Esophagus (tissue), 2 donors: ENCODE results near the gene DYRK2. TPM values are rescaled to one million over a fixed set of nuclear protein-coding genes. Genes with fewer than 3 reads are reported as not detected.

ENCODE experiments used
- H3K27ac ChIP-seq, 2 donors: one replicate each; pipeline ENCODE4 v1.5.1; 2013; ENCODE audit warnings: low read depth in 2 of 2, mild to moderate bottlenecking in 2 of 2, inconsistent platforms in 1 of 2, low read length in 1 of 2, moderate library complexity in 1 of 2
- H3K27me3 ChIP-seq, 2 donors: one replicate each; pipeline ENCODE4 v1.6.1; 2013; ENCODE audit warnings: low read length in 2 of 2, control low read depth in 1 of 2, mild to moderate bottlenecking in 1 of 2; ENCODE audit not compliant: insufficient read depth in 2 of 2, control insufficient read depth in 1 of 2
- H3K36me3 ChIP-seq, 2 donors: one replicate each; pipeline ENCODE4 v1.6.1; 2013; ENCODE audit warnings: low read length in 1 of 2; ENCODE audit not compliant: control insufficient read depth in 2 of 2, insufficient read depth in 2 of 2
- H3K4me1 ChIP-seq, 2 donors: one replicate each; pipeline ENCODE4 v1.6.1; 2013; ENCODE audit warnings: low read length in 1 of 2; ENCODE audit not compliant: control insufficient read depth in 2 of 2, insufficient read depth in 2 of 2
- H3K4me3 ChIP-seq, 2 donors: one replicate each; pipeline ENCODE4 v1.5.1; 2013; ENCODE audit warnings: low read length in 2 of 2, mild to moderate bottlenecking in 2 of 2, low read depth in 1 of 2, moderate library complexity in 1 of 2
- H3K9me3 ChIP-seq, 2 donors: one replicate each; pipeline ENCODE4 v1.6.1; 2013; ENCODE audit warnings: mild to moderate bottlenecking in 2 of 2, low read depth in 1 of 2, low read length in 1 of 2, moderate library complexity in 1 of 2; ENCODE audit not compliant: control insufficient read depth in 2 of 2, insufficient read depth in 1 of 2
- WGBS, 2 donors: extraction: QIAGEN DNeasy Blood & Tissue Kit; methylation state at CpG; one replicate each; pipeline ENCODE4 v1.1.7; 2013; 5-methylcytosine and 5-hydroxymethylcytosine counted together
- polyA plus RNA-seq, 2 donors: library from polyadenylated mRNA; stranded (reverse); fragments of 200-250 nt; gene quantifications; one replicate each; pipeline ENCODE4 v1.2.3, GENCODE V29; 2013
- donor health status: healthy with polysubstance abuse.
- donor health status: Bipolar disorder and iron deficiency.

DYRK2 gene
- polyA plus RNA-seq: 1 to 10 TPM; 3.2 to 6.2 TPM

- Histone ChIP-seq H3K36me3 (no peaks in the 10 kb centered on the region), H3K4me1 (peaks cover 0 to 3% of the 10 kb centered on the region in 2 donors), H3K4me3 (peak within 1 kb of the TSS; percentile 93 to 99), H3K27me3 (no peaks in the 10 kb centered on the region), H3K27ac (peak within 1 kb of the TSS; percentile 93 to 96), H3K9me3 (no peaks in the 10 kb centered on the region)
- WGBS, 2 donors: 1% methylated on average over 60 to 106 of the region's 109 CpGs
Measured at GRCh38 chr12:67648521-67649260, at the start of gene DYRK2. Gene DYRK2, plus strand, starts transcription at chr12:67648745. Its CDS starts 389 bp downstream, at chr12:67649134.

DNA sequence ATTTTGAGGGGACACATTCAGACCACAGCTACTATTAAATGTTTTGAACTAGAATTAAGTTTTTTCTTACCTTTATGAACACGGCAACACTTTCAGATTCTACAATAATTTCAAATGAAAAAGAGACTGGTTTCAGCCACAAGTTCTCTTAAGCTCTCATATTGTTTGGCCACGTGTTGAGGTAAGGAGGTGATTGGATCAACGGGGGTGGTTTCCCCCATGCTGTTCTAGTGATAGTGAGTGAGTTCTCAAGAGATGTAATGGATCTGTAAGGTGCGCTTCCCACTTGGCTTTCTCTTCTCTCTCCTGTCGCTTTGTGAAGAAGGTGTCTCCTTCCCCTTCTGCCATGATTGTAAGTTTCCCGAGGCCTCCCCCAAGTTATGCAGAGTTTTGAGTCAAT is 48.9 kb upstream of the DYRK2 start:
- Histone ChIP-seq H3K27ac (no peak overlapping the region), H3K9me3 (no peaks in the 10 kb centered on the region), H3K36me3 (no peaks in the 10 kb centered on the region), H3K27me3 (no peaks in the 10 kb centered on the region), H3K4me1 (no peaks in the 10 kb centered on the region), H3K4me3 (no peak overlapping the region)
- 83 to 91% methylated on average over 6 of the region's 6 CpGs for WGBS, 2 donors

DNA sequence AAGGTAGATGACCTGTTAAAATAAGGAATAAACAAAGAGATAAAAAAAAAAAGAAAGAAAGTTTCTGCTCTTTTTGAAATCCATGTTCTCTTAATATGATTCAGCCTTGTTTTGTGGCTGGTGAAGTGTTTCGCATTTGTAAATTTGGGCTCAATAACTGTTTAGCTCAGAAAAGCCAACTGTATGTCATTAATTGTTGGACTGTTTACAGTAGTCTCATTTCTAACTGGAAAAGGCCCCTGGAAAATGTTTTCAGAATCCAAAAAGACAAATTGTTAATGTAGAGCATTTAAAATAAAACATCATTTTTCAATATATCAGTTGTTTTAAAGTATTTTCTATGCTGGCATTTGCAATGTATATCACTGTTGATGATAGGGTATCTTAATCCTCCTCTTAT is 47.4 kb upstream of the DYRK2 start:
- H3K36me3 ChIP-seq: no peaks in the 10 kb centered on the region
- H3K27me3 ChIP-seq: no peaks in the 10 kb centered on the region
- no peak overlapping the region for H3K4me3 ChIP-seq
- 75 to 81% methylated on average over 1 of the region's 1 CpG for WGBS, 2 donors
- H3K27ac ChIP-seq: no peak overlapping the region
- H3K9me3 ChIP-seq: no peaks in the 10 kb centered on the region
- H3K4me1 ChIP-seq: no peaks in the 10 kb centered on the region

DNA sequence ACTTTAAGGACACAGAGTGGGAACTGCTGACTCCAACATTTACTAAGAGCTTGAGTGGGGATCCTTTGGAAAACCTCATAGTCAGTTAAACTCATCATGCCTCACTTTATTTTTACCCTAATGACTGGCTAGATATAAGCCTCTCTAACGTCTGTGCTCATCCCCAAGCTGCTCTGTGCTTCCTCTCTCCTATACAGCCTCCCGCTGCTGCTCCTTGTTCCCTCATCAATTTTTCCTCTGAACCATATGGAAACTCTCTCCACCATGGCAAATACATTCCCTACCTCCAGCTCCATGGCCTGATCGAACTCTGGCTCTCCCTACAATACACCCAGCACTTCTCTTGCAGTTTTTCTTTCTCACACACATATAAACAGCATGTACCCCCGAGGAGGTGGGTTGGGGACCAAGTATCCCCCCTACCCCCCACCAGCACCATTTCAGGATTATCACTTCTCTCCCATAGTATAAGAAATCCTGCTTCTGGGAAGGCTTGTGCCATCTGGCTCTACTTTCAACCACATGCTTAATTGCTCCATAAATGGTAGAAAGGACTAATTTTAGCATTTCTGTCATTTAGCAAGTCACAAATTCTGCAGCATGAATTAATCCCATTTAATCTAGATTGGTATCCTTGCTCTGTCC is 39.2 kb upstream of the DYRK2 start:
- H3K27me3 ChIP-seq: no peaks in the 10 kb centered on the region
- no peaks in the 10 kb centered on the region for H3K9me3 ChIP-seq
- H3K4me3 ChIP-seq: no peak overlapping the region
- 81 to 87% methylated on average over 4 of the region's 4 CpGs for whole genome bisulfite sequencing, 2 donors
- no peaks in the 10 kb centered on the region for H3K36me3 ChIP-seq
- H3K27ac ChIP-seq: no peak overlapping the region
- no peaks in the 10 kb centered on the region for H3K4me1 ChIP-seq

- H3K27ac ChIP-seq: no peak overlapping the region
- no peak overlapping the region for H3K4me3 ChIP-seq
- no peaks in the 10 kb centered on the region for H3K27me3 ChIP-seq
- H3K4me1 ChIP-seq: no peaks in the 10 kb centered on the region
- WGBS, 2 donors: 60 to 61% methylated on average over 3 of the region's 3 CpGs
- no peaks in the 10 kb centered on the region for H3K36me3 ChIP-seq
- no peaks in the 10 kb centered on the region for H3K9me3 ChIP-seq
Measured at GRCh38 chr12:67613040-67613439, 35.5 kb upstream of the DYRK2 start.

- WGBS, 2 donors: 90 to 94% methylated on average over 3 of the region's 3 CpGs
- no peaks in the 10 kb centered on the region for H3K9me3 ChIP-seq
- no peak overlapping the region for H3K4me3 ChIP-seq
- H3K27me3 ChIP-seq: no peaks in the 10 kb centered on the region
- H3K27ac ChIP-seq: no peak overlapping the region
- no peaks in the 10 kb centered on the region for H3K4me1 ChIP-seq
- H3K36me3 ChIP-seq: no peaks in the 10 kb centered on the region
Measured at GRCh38 chr12:67617629-67618028, 30.9 kb upstream of the DYRK2 start.

DNA sequence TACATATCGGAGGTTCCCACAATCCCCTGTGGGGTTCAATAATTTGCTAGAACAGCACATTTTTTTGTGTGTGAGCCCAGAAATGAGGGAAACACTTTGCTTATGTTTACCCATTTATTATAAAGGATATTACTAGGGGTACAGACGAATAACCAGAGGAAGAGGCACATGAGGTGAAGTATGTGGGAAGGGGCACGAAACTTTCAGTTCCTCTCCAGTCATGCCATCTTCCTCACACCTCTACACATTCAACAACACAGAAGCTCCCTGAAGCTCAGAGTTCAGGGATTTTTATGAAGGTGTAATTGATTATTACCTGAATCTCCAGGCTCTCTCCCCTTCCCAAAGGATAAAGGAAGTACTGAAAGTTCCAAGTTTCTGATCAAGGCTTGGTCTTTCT is 30.2 kb upstream of the DYRK2 start:
- H3K9me3 ChIP-seq: no peaks in the 10 kb centered on the region
- H3K4me1 ChIP-seq: no peaks in the 10 kb centered on the region
- WGBS, 2 donors: 89 to 97% methylated on average over 3 of the region's 3 CpGs
- no peaks in the 10 kb centered on the region for H3K27me3 ChIP-seq
- H3K36me3 ChIP-seq: no peaks in the 10 kb centered on the region
- H3K4me3 ChIP-seq: no peak overlapping the region
- no peak overlapping the region for H3K27ac ChIP-seq

GRCh38 chr12:67621112-67621511 is 27.4 kb upstream of the DYRK2 start:
- Histone ChIP-seq H3K27me3 (no peaks in the 10 kb centered on the region), H3K36me3 (no peaks in the 10 kb centered on the region), H3K4me3 (no peak overlapping the region), H3K9me3 (no peaks in the 10 kb centered on the region), H3K27ac (no peak overlapping the region), H3K4me1 (no peaks in the 10 kb centered on the region)
- WGBS, 2 donors: 95 to 100% methylated on average over 1 of the region's 1 CpG

- H3K27ac ChIP-seq: no peak overlapping the region
- H3K4me1 ChIP-seq: no peaks in the 10 kb centered on the region
- no peak overlapping the region for H3K4me3 ChIP-seq
- WGBS, 2 donors: 95 to 96% methylated on average over 4 of the region's 4 CpGs
- no peaks in the 10 kb centered on the region for H3K36me3 ChIP-seq
- H3K9me3 ChIP-seq: no peaks in the 10 kb centered on the region
- no peaks in the 10 kb centered on the region for H3K27me3 ChIP-seq
Measured at GRCh38 chr12:67621926-67622325, 26.6 kb upstream of the DYRK2 start.

DNA sequence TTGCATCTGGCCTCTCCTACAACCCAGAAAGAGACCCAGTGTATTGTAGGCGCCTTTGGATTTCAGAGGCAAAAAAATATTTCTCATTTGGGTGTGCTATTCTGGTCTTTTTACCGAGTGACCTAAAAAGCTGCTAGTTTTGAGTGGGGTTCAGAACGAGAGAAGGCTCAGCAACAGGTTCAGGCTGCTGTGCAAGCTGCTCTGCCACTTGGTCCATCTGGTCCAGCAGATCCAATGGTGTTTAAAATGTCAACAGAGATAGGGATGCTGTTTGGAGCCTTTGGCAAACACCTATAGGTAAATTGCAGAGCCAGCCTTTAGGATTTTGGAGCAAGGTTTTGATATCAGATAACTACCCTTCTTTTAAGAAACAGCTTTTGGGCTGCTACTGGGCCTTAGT is 25.3 kb upstream of the DYRK2 start:
- no peaks in the 10 kb centered on the region for H3K9me3 ChIP-seq
- no peaks in the 10 kb centered on the region for H3K36me3 ChIP-seq
- no peaks in the 10 kb centered on the region for H3K27me3 ChIP-seq
- no peak overlapping the region for H3K4me3 ChIP-seq
- H3K27ac ChIP-seq: no peak overlapping the region
- no peaks in the 10 kb centered on the region for H3K4me1 ChIP-seq
- 96 to 97% methylated on average over 3 of the region's 3 CpGs for WGBS, 2 donors
